IMR-90 (cell line): ENCODE measurements around the gene NOSTRIN. TPM values are rescaled to one million over a fixed set of nuclear protein-coding genes. Genes with fewer than 3 reads are reported as not detected.

Source experiments
- ATAC-seq: fragments of 200-7000 bp; cut with Tn5 transposase; 2 replicates; pipeline ENCODE4 v1.9.1; 2020; ENCODE audit warnings: low read depth, mild to moderate bottlenecking, moderate library complexity
- BruUV-seq: library from RNA; stranded (reverse); fragments of 400-500 nt; replicated peaks from 2 replicates; lab custom pipeline; 2021; lab: Mats Ljungman, UMichigan
- CTCF ChIA-PET: fragments of 300-600 bp; formaldehyde crosslinking; extraction: SDS; loops from one replicate; lab custom pipeline; 2021; ENCODE audit warnings: antibody characterized with exemption; lab: Yijun Ruan, JAX
- POLR2A ChIA-PET: fragments of 300-600 bp; sonication (Branson Sonifier 250); formaldehyde crosslinking; loops from one replicate; lab custom pipeline; 2022; ENCODE audit warnings: antibody characterized with exemption; ENCODE audit not compliant: unreplicated experiment; lab: Charles Lee
- DNase-seq: peaks from one replicate; pipeline ENCODE4 v3.0.0; 2013
- H2AFZ ChIP-seq: replicated peaks from 2 replicates; pipeline ENCODE3; 2013; ENCODE audit warnings: low read length, mild to moderate bottlenecking; ENCODE audit not compliant: poor library complexity
- H2AK5ac ChIP-seq: 2 replicates; pipeline ENCODE4 v1.6.1; 2013; ENCODE audit warnings: low read depth, low read length, inconsistent platforms
- H2AK9ac ChIP-seq: replicated peaks from 2 replicates; pipeline ENCODE3; 2013; ENCODE audit warnings: mild to moderate bottlenecking, low read depth, low read length, moderate library complexity; ENCODE audit not compliant: poor library complexity
- H2BK120ac ChIP-seq: 2 replicates; pipeline ENCODE4 v1.6.1; 2013; ENCODE audit warnings: low read depth, low read length, inconsistent platforms
- H2BK15ac ChIP-seq: 3 replicates; pipeline ENCODE4 v1.6.1; 2013; ENCODE audit warnings: low read depth, low read length, inconsistent platforms
- H2BK20ac ChIP-seq: 2 replicates; pipeline ENCODE4 v1.6.1; 2013; ENCODE audit warnings: low read depth, mild to moderate bottlenecking, inconsistent platforms, low read length, moderate library complexity
- H2BK5ac ChIP-seq: 2 replicates; pipeline ENCODE4 v1.6.1; 2013; ENCODE audit warnings: mild to moderate bottlenecking, low read depth, low read length, inconsistent platforms; ENCODE audit not compliant: poor library complexity, severe bottlenecking
- H3K14ac ChIP-seq: replicated peaks from 2 replicates; pipeline ENCODE4 v1.6.1; 2013; ENCODE audit warnings: low read depth, low read length, inconsistent platforms
- H3K18ac ChIP-seq: 2 replicates; pipeline ENCODE4 v1.6.1; 2013; ENCODE audit warnings: low read depth, low read length, control low read depth
- H3K23ac ChIP-seq: 2 replicates; pipeline ENCODE4 v1.6.1; 2013; ENCODE audit warnings: low read depth, low read length, inconsistent platforms
- H3K27ac ChIP-seq: 2 replicates; pipeline ENCODE4 v1.5.1; 2013; ENCODE audit warnings: mild to moderate bottlenecking, control low read depth, low read length; ENCODE audit not compliant: insufficient read depth
- H3K27me3 ChIP-seq: 2 replicates; pipeline ENCODE4 v1.6.1; 2013; ENCODE audit warnings: low read length; ENCODE audit not compliant: control insufficient read depth, insufficient read depth
- H3K36me3 ChIP-seq: 2 replicates; pipeline ENCODE4 v1.6.1; 2013; ENCODE audit warnings: low read length, mixed read lengths; ENCODE audit not compliant: control insufficient read depth, insufficient read depth
- H3K4ac ChIP-seq: 2 replicates; pipeline ENCODE4 v1.6.1; 2013; ENCODE audit warnings: low read depth, low read length, inconsistent platforms
- H3K4me1 ChIP-seq: 2 replicates; pipeline ENCODE4 v1.6.1; 2013; ENCODE audit warnings: low read length, mixed read lengths; ENCODE audit not compliant: control insufficient read depth, insufficient read depth
- H3K4me2 ChIP-seq: 2 replicates; pipeline ENCODE4 v1.6.1; 2013; ENCODE audit warnings: low read depth, mild to moderate bottlenecking, control low read depth, low read length, moderate library complexity
- H3K4me3 ChIP-seq: 2 replicates; pipeline ENCODE4 v1.5.1; 2013; ENCODE audit warnings: low read depth, mild to moderate bottlenecking, control low read depth, low read length, moderate library complexity; ENCODE audit not compliant: insufficient read depth
- H3K56ac ChIP-seq: 2 replicates; pipeline ENCODE4 v1.6.1; 2013; ENCODE audit warnings: low read length, inconsistent platforms; ENCODE audit not compliant: insufficient read depth; ENCODE audit errors: extremely low read depth
- H3K79me1 ChIP-seq, 2 experiments: 2 replicates each; pipeline ENCODE4 v1.6.1; 2013; ENCODE audit warnings: low read length in 2 of 2, inconsistent platforms in 1 of 2, low read depth in 1 of 2
- H3K9ac ChIP-seq: 2 replicates; pipeline ENCODE4 v1.6.1; 2013; ENCODE audit warnings: low read depth, low read length, control low read depth
- H3K9me1 ChIP-seq: 2 replicates; pipeline ENCODE4 v1.6.1; 2013; ENCODE audit warnings: low read length, inconsistent platforms; ENCODE audit not compliant: insufficient read depth
- H3K9me3 ChIP-seq: 2 replicates; pipeline ENCODE4 v1.6.1; 2013; ENCODE audit warnings: low read length; ENCODE audit not compliant: control insufficient read depth, insufficient read depth
- H4K20me1 ChIP-seq: 2 replicates; pipeline ENCODE4 v1.6.1; 2013; ENCODE audit warnings: low read length, inconsistent platforms; ENCODE audit not compliant: insufficient read depth
- H4K5ac ChIP-seq: 2 replicates; pipeline ENCODE4 v1.6.1; 2013; ENCODE audit warnings: mild to moderate bottlenecking, low read depth, low read length, control low read depth
- H4K8ac ChIP-seq, 2 experiments: 2 replicates each; pipeline ENCODE4 v1.6.1; 2013; ENCODE audit warnings: low read depth in 2 of 2, low read length in 2 of 2, control low read depth in 1 of 2, inconsistent platforms in 1 of 2
- H4K91ac ChIP-seq: 2 replicates; pipeline ENCODE4 v1.6.1; 2013; ENCODE audit warnings: low read depth, low read length, inconsistent platforms; ENCODE audit not compliant: insufficient read depth
- BHLHE40 ChIP-seq: fragments of 150-350 bp; IDR thresholded peaks from 2 replicates; pipeline ENCODE4 v1.6.1; 2016; ENCODE audit warnings: mild to moderate bottlenecking, low read depth, low read length
- CEBPB ChIP-seq: IDR thresholded peaks from 2 replicates; pipeline ENCODE4 v1.6.1; 2012; ENCODE audit warnings: low read depth, low read length, improper control_type of control experiment
- CHD1 ChIP-seq: IDR thresholded peaks from 2 replicates; pipeline ENCODE4 v1.6.1; 2012; ENCODE audit warnings: low read depth, low read length, improper control_type of control experiment
- FOS ChIP-seq: fragments of 150-350 bp; IDR thresholded peaks from 2 replicates; pipeline ENCODE4 v1.6.1; 2016; ENCODE audit warnings: low read depth, low read length
- MAZ ChIP-seq: IDR thresholded peaks from 2 replicates; pipeline ENCODE4 v1.6.1; 2012; ENCODE audit warnings: low read depth, mild to moderate bottlenecking, low read length, improper control_type of control experiment, moderate library complexity, borderline replicate concordance
- MXI1 ChIP-seq: IDR thresholded peaks from 2 replicates; pipeline ENCODE4 v1.6.1; 2012; ENCODE audit warnings: low read depth, mild to moderate bottlenecking, low read length, moderate library complexity, borderline replicate concordance
- NFE2L2 ChIP-seq: fragments of 150-350 bp; IDR thresholded peaks from 2 replicates; pipeline ENCODE4 v1.6.1; 2016; ENCODE audit warnings: low read depth, mild to moderate bottlenecking, low read length
- POLR2A ChIP-seq: IDR thresholded peaks from 2 replicates; pipeline ENCODE4 v1.6.1; 2012; ENCODE audit warnings: mild to moderate bottlenecking, low read depth, low read length
- RAD21 ChIP-seq: IDR thresholded peaks from 2 replicates; pipeline ENCODE4 v1.6.1; 2012; ENCODE audit warnings: low read length, improper control_type of control experiment
- RCOR1 ChIP-seq: IDR thresholded peaks from 2 replicates; pipeline ENCODE4 v1.6.1; 2012; ENCODE audit warnings: mild to moderate bottlenecking, low read length, improper control_type of control experiment; ENCODE audit not compliant: insufficient replicate concordance
- SMC3 ChIP-seq: fragments of 150-350 bp; IDR thresholded peaks from 2 replicates; pipeline ENCODE4 v1.6.1; 2016; ENCODE audit warnings: low read depth, mild to moderate bottlenecking, antibody characterized with exemption, low read length, moderate library complexity
- WGBS, 2 experiments: methylation state at CpG; one replicate each; pipeline versions ENCODE4 v1.1.5 to v1.1.7; 2013; ENCODE audit warnings: missing lambda C conversion rate in 2 of 2; ENCODE audit not compliant: insufficient read length in 1 of 2; ENCODE audit errors: extremely low coverage in 2 of 2; 5-methylcytosine and 5-hydroxymethylcytosine counted together
- dilution Hi-C: fragments of 300-500 bp; cut with HindIII; formaldehyde crosslinking; loops from one replicate; pipeline ENCODE4 v1.14.3; 2018; ENCODE audit warnings: low sequenced_read_pairs; ENCODE audit not compliant: unreplicated experiment
- in situ Hi-C: fragments of 300-500 bp; cut with MboI; formaldehyde crosslinking; loops from 3 replicates; pipeline ENCODE4 v1.14.3; 2019; ENCODE audit warnings: low sequenced_read_pairs, inconsistent platforms, mixed read lengths
- intact Hi-C: fragments of 100-400 bp; cut with micrococcal nuclease; formaldehyde crosslinking; loops from 2 replicates; pipeline ENCODE4 v1.10.0; 2022
- polyA plus RNA-seq, 3 experiments: library from polyadenylated mRNA; depleted of rRNA; stranded (reverse); fragments of >200 nt; gene quantifications; 2 replicates each; pipeline ENCODE4 v1.2.3, GENCODE V29; 2012; ENCODE audit warnings: low replicate concordance in 1 of 3
- total RNA-seq: library from RNA; depleted of rRNA; stranded (reverse); fragments of >200 nt; gene quantifications from 2 replicates; pipeline ENCODE4 v1.2.3, GENCODE V29; 2012
- TF ChIP-seq, protein P1 (sequence below): fragments of 150-350 bp; IDR thresholded peaks from 2 replicates; pipeline ENCODE4 v1.6.1; 2016; ENCODE audit warnings: low read depth, mild to moderate bottlenecking, low read length, moderate library complexity, borderline replicate concordance
- TF ChIP-seq, protein P2 (sequence below): conservative IDR thresholded peaks from 2 replicates; pipeline ENCODE4 v1.5.1; 2012; ENCODE audit warnings: mild to moderate bottlenecking, low read depth, low read length, improper control_type of control experiment
- TF ChIP-seq, protein P3 (sequence below): fragments of 150-350 bp; IDR thresholded peaks from 2 replicates; pipeline ENCODE4 v1.6.1; 2017; ENCODE audit warnings: mild to moderate bottlenecking, antibody characterized with exemption, low read length, low read depth

The NOSTRIN gene
- total and polyA plus RNA-seq, 2 of the 4 experiments (the other 2 are of a cell fraction): 0.15 to 0.18 TPM

DNA sequence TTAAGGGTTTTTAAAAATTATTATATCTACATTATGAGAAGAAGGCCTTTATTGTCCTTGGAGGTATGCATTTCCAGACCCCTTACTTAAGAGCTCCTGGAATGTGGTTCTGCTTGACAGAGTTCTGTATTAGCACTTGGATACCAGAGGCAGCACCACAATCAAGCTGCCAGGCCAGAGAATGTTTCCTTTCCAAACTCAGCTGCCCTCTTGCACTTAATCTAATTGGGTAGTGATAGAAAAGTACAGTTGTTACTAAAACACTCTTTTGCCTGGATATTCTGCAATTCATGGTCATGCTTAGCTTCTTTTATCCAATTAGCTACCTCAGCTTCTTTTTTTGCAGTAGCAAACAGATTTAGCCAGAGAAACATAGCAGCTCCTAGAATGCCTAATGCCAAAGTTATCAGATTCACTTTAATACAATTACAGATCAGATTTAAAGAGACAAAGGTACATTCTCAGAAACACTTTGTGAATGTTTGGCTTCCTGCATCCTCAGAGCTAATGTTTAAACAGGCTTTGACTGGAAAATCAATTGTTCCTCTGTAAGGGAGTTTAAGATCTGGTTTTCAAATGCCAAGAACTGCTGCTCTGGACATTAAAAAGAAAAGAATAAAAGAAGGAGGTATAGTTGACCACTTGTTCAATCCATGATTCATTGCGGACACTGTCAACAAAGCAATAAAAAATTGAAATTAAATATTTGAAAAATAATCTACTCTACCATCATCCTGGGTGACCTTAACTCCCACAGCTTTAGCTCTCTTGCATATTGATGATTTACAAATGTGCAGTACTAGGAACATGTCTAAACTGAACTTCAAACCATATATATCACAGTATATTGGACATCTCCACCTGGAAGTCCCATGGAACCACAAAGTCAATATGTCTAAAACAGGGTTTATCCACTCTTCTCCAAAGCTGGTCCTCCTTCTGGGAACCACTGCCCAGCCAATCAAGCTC is 12.8 kb downstream of the NOSTRIN start:
- no peak overlapping the region for H3K18ac ChIP-seq
- H3K36me3 ChIP-seq: no peaks in the 10 kb centered on the region
- no peaks in the 10 kb centered on the region for H4K20me1 ChIP-seq
- ChIA-PET CTCF (interaction anchor here (1.0 kb wide), 1 partner anchor 25 kb away, joined by 4 read pairs; no protein-coding TSS in a partner anchor), POLR2A (no interaction called here)
- no CpG with 5 or more reads among the region's 1 CpG for WGBS, 2 experiments
- H3K4ac ChIP-seq: no peak overlapping the region
- H3K79me1 ChIP-seq: no peaks in the 10 kb centered on the region
- no peak overlapping the region for H3K14ac ChIP-seq
- H4K5ac ChIP-seq: no peak overlapping the region
- no peak overlapping the region for H2AK5ac ChIP-seq
- no peak overlapping the region for H2BK5ac ChIP-seq
- no peaks in the 10 kb centered on the region for H3K9me3 ChIP-seq
- no TSS peak for BruUV-seq
- H2AK9ac ChIP-seq: no peak overlapping the region
- no peak overlapping the region for H3K27ac ChIP-seq
- DNase-seq: no peak
- no peak overlapping the region for H3K56ac ChIP-seq
- no peak overlapping the region for H4K91ac ChIP-seq
- no peak overlapping the region for H4K8ac ChIP-seq
- intact Hi-C loops (no loop called here), dilution Hi-C loops (no loop called here), in situ Hi-C loops (no loop called here)
- no peaks in the 10 kb centered on the region for H3K27me3 ChIP-seq
- no peak overlapping the region for H3K9ac ChIP-seq
- H3K4me1 ChIP-seq: peaks cover 2% of the 10 kb centered on the region; the same call in 1 of the 2 replicates
- H3K9me1 ChIP-seq: no peaks in the 10 kb centered on the region
- H2BK20ac ChIP-seq: no peak overlapping the region
- H3K4me3 ChIP-seq: no peak overlapping the region
- no peak overlapping the region for H3K4me2 ChIP-seq
- H2BK120ac ChIP-seq: no peak overlapping the region
- H3K23ac ChIP-seq: no peak overlapping the region
- no peak for ATAC-seq
- H2AFZ ChIP-seq: no peak overlapping the region
- H2BK15ac ChIP-seq: no peak overlapping the region
- TF ChIP-seq, protein P1, sequence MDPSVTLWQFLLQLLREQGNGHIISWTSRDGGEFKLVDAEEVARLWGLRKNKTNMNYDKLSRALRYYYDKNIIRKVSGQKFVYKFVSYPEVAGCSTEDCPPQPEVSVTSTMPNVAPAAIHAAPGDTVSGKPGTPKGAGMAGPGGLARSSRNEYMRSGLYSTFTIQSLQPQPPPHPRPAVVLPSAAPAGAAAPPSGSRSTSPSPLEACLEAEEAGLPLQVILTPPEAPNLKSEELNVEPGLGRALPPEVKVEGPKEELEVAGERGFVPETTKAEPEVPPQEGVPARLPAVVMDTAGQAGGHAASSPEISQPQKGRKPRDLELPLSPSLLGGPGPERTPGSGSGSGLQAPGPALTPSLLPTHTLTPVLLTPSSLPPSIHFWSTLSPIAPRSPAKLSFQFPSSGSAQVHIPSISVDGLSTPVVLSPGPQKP: no peak
- no peak for TF ChIP-seq NFE2L2
- TF ChIP-seq FOS: no peak
- TF ChIP-seq RAD21: no peak
- TF ChIP-seq POLR2A: no peak
- TF ChIP-seq, protein P2, sequence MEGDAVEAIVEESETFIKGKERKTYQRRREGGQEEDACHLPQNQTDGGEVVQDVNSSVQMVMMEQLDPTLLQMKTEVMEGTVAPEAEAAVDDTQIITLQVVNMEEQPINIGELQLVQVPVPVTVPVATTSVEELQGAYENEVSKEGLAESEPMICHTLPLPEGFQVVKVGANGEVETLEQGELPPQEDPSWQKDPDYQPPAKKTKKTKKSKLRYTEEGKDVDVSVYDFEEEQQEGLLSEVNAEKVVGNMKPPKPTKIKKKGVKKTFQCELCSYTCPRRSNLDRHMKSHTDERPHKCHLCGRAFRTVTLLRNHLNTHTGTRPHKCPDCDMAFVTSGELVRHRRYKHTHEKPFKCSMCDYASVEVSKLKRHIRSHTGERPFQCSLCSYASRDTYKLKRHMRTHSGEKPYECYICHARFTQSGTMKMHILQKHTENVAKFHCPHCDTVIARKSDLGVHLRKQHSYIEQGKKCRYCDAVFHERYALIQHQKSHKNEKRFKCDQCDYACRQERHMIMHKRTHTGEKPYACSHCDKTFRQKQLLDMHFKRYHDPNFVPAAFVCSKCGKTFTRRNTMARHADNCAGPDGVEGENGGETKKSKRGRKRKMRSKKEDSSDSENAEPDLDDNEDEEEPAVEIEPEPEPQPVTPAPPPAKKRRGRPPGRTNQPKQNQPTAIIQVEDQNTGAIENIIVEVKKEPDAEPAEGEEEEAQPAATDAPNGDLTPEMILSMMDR: no peak
- no peak for TF ChIP-seq CEBPB
- no peak for TF ChIP-seq MXI1
- TF ChIP-seq RCOR1: no peak
- no peak for TF ChIP-seq BHLHE40
- no peak for TF ChIP-seq CHD1
- no peak for TF ChIP-seq SMC3
- TF ChIP-seq, protein P3, sequence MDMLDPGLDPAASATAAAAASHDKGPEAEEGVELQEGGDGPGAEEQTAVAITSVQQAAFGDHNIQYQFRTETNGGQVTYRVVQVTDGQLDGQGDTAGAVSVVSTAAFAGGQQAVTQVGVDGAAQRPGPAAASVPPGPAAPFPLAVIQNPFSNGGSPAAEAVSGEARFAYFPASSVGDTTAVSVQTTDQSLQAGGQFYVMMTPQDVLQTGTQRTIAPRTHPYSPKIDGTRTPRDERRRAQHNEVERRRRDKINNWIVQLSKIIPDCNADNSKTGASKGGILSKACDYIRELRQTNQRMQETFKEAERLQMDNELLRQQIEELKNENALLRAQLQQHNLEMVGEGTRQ: no peak
- no peak for TF ChIP-seq MAZ
